ENCODE results near the gene NDUFB8.

NDUFB8 gene

DNA sequence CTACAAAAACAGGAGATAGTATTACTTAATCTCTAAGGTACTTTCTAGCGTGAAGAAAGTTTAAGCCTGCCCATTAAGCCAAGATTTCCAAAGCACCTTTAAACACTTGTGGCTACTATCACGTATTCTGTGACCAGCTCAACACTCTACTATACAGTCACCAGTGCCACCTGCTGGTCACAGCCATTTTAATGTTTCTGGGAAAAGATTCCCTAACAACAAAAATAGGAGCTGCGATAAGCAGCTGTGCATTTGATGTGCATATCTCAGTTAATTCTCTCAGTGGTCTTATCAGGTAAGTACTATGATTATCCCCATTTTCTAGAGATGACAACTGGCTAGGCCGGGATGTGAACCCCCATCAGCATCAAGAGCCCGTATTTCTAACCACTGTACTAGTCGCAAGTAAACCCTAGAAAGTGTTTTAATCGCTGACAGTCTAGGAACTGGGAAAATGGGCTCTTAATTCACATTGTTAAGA lies 10.9 kb downstream of the NDUFB8 start:
- H3K4me3 ChIP-seq (ENCODE audit: low read depth, low read length), result no peak overlapping the region
- TF ChIP-seq, protein P1, sequence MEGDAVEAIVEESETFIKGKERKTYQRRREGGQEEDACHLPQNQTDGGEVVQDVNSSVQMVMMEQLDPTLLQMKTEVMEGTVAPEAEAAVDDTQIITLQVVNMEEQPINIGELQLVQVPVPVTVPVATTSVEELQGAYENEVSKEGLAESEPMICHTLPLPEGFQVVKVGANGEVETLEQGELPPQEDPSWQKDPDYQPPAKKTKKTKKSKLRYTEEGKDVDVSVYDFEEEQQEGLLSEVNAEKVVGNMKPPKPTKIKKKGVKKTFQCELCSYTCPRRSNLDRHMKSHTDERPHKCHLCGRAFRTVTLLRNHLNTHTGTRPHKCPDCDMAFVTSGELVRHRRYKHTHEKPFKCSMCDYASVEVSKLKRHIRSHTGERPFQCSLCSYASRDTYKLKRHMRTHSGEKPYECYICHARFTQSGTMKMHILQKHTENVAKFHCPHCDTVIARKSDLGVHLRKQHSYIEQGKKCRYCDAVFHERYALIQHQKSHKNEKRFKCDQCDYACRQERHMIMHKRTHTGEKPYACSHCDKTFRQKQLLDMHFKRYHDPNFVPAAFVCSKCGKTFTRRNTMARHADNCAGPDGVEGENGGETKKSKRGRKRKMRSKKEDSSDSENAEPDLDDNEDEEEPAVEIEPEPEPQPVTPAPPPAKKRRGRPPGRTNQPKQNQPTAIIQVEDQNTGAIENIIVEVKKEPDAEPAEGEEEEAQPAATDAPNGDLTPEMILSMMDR (IDR thresholded peaks at IDR 0.05; ENCODE audit: borderline replicate concordance, insufficient read depth, low read depth, low read length), result peak; percentile 55; the same call in 1 of the 2 replicates

DNA sequence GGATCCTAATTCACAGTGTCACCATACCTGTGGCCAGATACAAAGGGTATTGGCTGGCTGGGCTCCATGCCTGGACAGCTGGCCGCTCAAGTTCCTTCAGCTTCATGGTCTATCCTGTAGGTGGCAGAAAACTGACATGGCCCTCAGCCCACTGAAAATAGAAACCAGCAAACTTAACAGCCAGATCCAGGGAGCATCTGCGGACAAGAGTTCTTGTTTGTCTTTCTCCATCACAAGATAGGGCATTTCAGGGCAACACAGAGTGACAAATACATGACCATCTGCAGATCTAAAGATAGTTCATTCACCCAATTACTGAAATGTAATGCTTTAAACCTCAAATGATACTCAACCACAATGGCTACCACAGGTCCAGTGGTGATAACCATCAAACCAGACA lies 12.8 kb downstream of the NDUFB8 start:
- H3K4me3 ChIP-seq (ENCODE audit: low read depth, low read length), result no peak overlapping the region
- TF ChIP-seq, protein P1 (IDR thresholded peaks at IDR 0.05; ENCODE audit: borderline replicate concordance, insufficient read depth, low read depth, low read length), result no peak

DNA sequence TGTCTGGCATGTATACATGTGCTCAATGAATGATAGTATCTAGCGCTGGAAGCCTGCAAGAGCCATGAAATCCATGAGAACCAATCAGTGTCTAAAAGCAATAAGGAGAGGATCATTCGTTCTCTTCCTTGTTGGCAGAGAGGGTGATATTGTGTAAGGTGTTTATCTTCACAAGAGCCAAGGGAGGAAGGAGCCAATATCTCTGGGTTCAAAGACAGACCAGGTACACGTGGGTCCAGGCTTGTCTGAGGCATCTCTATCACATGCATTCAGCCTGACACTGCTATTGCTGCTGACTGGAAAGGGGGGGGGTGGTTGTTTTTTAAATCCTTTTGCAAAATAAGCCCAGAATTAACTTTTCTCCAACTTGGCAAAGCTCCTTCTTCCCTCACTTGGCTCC lies 14.1 kb downstream of the NDUFB8 start:
- TF ChIP-seq, protein P1 (IDR thresholded peaks at IDR 0.05; ENCODE audit: borderline replicate concordance, insufficient read depth, low read depth, low read length), result no peak
- H3K4me3 ChIP-seq (ENCODE audit: low read depth, low read length), result no peak overlapping the region

DNA sequence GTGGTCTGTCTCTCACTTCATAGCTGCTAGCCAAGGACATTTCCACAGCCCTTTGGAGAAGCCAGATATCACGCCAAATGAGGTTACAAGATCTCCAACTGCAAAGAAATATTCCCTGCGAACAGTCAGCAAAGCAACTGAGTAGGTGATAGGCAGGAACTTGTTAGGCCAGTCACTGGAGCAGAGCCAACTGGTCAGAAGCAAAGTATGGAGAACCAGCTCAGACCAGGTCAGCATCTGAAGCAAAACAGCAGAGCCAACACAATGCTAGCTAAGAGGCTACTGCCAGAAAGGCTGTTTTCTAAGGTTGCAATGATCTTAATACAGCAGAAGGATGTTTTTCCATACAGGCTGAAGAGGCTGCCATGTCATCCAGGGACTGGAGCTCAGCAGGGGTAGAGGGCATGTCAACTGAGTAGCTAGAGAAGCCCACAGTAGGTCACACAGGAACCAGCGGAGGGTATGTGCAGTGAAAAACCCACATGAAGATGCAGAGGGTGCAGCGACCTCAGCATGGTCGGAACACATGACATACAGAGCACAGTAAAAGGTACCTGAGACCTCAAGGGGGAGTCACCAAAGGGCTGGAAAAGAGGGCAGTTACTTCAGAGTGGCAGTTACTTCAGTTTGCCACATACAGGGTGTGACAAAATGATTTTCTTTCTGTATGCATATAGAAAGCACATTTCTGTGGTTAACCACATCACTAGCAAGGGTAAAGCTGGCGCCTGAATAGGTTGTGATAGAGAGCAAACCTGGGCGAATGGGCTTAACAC lies 18.9 kb downstream of the NDUFB8 start:
- TF ChIP-seq, protein P1 (IDR thresholded peaks at IDR 0.05; ENCODE audit: borderline replicate concordance, insufficient read depth, low read depth, low read length), result no peak
- H3K4me3 ChIP-seq (ENCODE audit: low read depth, low read length), result no peak overlapping the region

DNA sequence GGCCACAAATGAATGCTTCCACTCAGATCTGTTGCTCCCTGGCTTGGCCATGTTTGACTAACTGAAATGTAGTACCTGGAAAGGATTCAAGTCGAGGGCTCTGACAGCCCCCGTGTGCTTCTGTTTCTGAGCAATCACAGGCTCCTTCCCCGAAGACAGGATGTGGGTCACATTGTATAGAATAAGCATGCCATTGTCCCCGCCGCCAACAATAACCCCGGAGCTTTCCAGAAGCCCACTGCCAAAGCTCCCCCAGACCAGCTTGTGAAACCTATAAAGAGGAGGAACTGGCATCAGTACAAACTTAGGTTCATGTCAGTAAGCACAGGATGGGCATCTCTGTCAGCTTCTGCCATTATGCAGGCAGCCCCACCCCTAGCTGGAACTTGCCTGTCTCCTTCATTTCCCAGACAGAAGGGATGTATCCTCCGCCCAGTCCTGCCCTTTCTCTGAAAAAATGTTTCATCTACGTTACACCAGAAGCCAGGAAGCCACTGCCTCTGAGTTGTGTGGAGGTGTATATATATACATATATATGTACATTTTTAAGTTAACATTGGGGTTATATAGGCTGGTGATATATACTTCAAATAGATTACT lies 20.3 kb downstream of the NDUFB8 start:
- no peak overlapping the region for H3K4me3 ChIP-seq (ENCODE audit: low read depth, low read length)
- TF ChIP-seq, protein P1 (IDR thresholded peaks at IDR 0.05; ENCODE audit: borderline replicate concordance, insufficient read depth, low read depth, low read length), result no peak

DNA sequence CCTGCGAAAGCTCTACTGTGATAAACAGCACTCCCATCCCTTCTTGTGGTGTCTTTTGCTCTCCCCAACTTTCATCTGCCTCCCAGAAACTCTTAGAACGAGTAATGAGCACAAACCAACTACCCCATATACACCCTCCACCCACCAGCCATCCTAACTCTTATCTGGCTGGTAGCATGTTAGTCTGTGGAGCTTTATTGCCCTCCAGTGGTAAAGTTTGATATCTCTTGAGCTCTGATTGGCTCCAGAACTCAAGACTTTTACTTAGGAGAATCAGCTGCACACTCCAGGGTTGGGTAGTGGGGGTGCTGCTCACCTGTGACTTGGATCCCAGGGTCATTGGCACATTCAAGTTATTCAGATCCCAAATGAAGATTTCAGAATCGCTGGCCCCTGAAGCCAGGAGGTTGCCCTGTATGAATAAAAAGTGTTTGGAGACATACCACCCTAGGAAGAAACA lies 20.9 kb downstream of the NDUFB8 start:
- TF ChIP-seq, protein P1 (IDR thresholded peaks at IDR 0.05; ENCODE audit: borderline replicate concordance, insufficient read depth, low read depth, low read length), result peak; percentile 42; the same call in 1 of the 2 replicates
- H3K4me3 ChIP-seq (ENCODE audit: low read depth, low read length), result no peak overlapping the region
